Measurements from ENCODE around the gene TENT4B. TPM values are rescaled to one million over a fixed set of nuclear protein-coding genes. Genes with fewer than 3 reads are reported as not detected.

TENT4B gene
- total and polyA plus RNA-seq, 2 experiments from 2014 or later, result 7.7 to 14.8 TPM

GRCh38 chr16:50193594-50193993 is 40.5 kb downstream of the TENT4B start:
- Histone ChIP-seq H3K4me2 (no peak overlapping the region), H3K36me3 (replicated peaks; ENCODE audit: insufficient read depth, low read depth) (no peaks in the 10 kb centered on the region), H3K4me3 (no peak overlapping the region), H3K9me2 (replicated peaks; ENCODE audit: insufficient read depth) (no peaks in the 10 kb centered on the region), H3K4me1 (ENCODE audit: insufficient read depth) (peaks cover 4% of the 10 kb centered on the region), H4K20me1 (ENCODE audit: insufficient read depth, poor library complexity, severe bottlenecking) (peaks cover 23% of the 10 kb centered on the region), H3K27me3 (no peaks in the 10 kb centered on the region), H3K27ac (no peak overlapping the region), H2AFZ (no peak overlapping the region), H3K9me3 (ENCODE audit: low read depth) (no peaks in the 10 kb centered on the region), H3K79me2 (peaks cover 98% of the 10 kb centered on the region)
- TF ChIP-seq EZH2 (IDR thresholded peaks at IDR 0.05; ENCODE audit: borderline replicate concordance) (no peak), EZH2phosphoT487 (IDR thresholded peaks at IDR 0.05; ENCODE audit: low read depth, severe bottlenecking, unreplicated experiment) (no peak), CTCF (IDR thresholded peaks at IDR 0.05; ENCODE audit: poor library complexity) (no peak)
- WGBS (ENCODE audit: low lambda C conversion rate, missing lambda C conversion rate), result 88% methylated on average over 5 of the region's 5 CpGs
- DNase-seq (ENCODE audit: low spot score), result no peak

- Histone ChIP-seq H3K27ac (peak overlapping the region; percentile 41), H3K4me1 (ENCODE audit: insufficient read depth) (peaks cover 4% of the 10 kb centered on the region), H3K79me2 (peaks cover 98% of the 10 kb centered on the region), H3K4me3 (no peak overlapping the region), H2AFZ (no peak overlapping the region), H3K36me3 (replicated peaks; ENCODE audit: insufficient read depth, low read depth) (no peaks in the 10 kb centered on the region), H3K9me2 (replicated peaks; ENCODE audit: insufficient read depth) (no peaks in the 10 kb centered on the region), H3K27me3 (no peaks in the 10 kb centered on the region), H3K9me3 (ENCODE audit: low read depth) (no peaks in the 10 kb centered on the region), H4K20me1 (ENCODE audit: insufficient read depth, poor library complexity, severe bottlenecking) (peaks cover 14% of the 10 kb centered on the region), H3K4me2 (no peak overlapping the region)
- no peak for DNase-seq (ENCODE audit: low spot score)
- no peak for TF ChIP-seq EZH2phosphoT487 (IDR thresholded peaks at IDR 0.05; ENCODE audit: low read depth, severe bottlenecking, unreplicated experiment)
- no peak for TF ChIP-seq CTCF (IDR thresholded peaks at IDR 0.05; ENCODE audit: poor library complexity)
- TF ChIP-seq EZH2 (IDR thresholded peaks at IDR 0.05; ENCODE audit: borderline replicate concordance), result no peak
- WGBS (ENCODE audit: low lambda C conversion rate, missing lambda C conversion rate), result 66% methylated on average over 2 of the region's 2 CpGs
These were observed 42.2 kb downstream of the TENT4B start for GRCh38 chr16:50195276-50195675.

GRCh38 chr16:50195756-50196155 is 42.6 kb downstream of the TENT4B start:
- Histone ChIP-seq H2AFZ (no peak overlapping the region), H3K4me1 (ENCODE audit: insufficient read depth) (peaks cover 4% of the 10 kb centered on the region), H3K4me3 (no peak overlapping the region), H3K36me3 (replicated peaks; ENCODE audit: insufficient read depth, low read depth) (no peaks in the 10 kb centered on the region), H3K27me3 (no peaks in the 10 kb centered on the region), H3K4me2 (no peak overlapping the region), H3K9me2 (replicated peaks; ENCODE audit: insufficient read depth) (no peaks in the 10 kb centered on the region), H3K9me3 (ENCODE audit: low read depth) (no peaks in the 10 kb centered on the region), H3K27ac (no peak overlapping the region), H3K79me2 (peaks cover 98% of the 10 kb centered on the region), H4K20me1 (ENCODE audit: insufficient read depth, poor library complexity, severe bottlenecking) (peaks cover 12% of the 10 kb centered on the region)
- WGBS (ENCODE audit: low lambda C conversion rate, missing lambda C conversion rate), result 90% methylated on average over 1 of the region's 1 CpG
- DNase-seq (ENCODE audit: low spot score), result no peak
- TF ChIP-seq CTCF (IDR thresholded peaks at IDR 0.05; ENCODE audit: poor library complexity) (no peak), EZH2phosphoT487 (IDR thresholded peaks at IDR 0.05; ENCODE audit: low read depth, severe bottlenecking, unreplicated experiment) (no peak), EZH2 (IDR thresholded peaks at IDR 0.05; ENCODE audit: borderline replicate concordance) (no peak)

- H2AFZ ChIP-seq, result no peak overlapping the region
- H3K4me3 ChIP-seq, result no peak overlapping the region
- H4K20me1 ChIP-seq (ENCODE audit: insufficient read depth, poor library complexity, severe bottlenecking), result peaks cover 3% of the 10 kb centered on the region
- no peaks in the 10 kb centered on the region for H3K36me3 ChIP-seq (replicated peaks; ENCODE audit: insufficient read depth, low read depth)
- no peak overlapping the region for H3K4me2 ChIP-seq
- peaks cover 98% of the 10 kb centered on the region for H3K79me2 ChIP-seq
- H3K27ac ChIP-seq, result no peak overlapping the region
- no peaks in the 10 kb centered on the region for H3K9me3 ChIP-seq (ENCODE audit: low read depth)
- DNase-seq (ENCODE audit: low spot score), result no peak
- H3K9me2 ChIP-seq (replicated peaks; ENCODE audit: insufficient read depth), result no peaks in the 10 kb centered on the region
- H3K27me3 ChIP-seq, result no peaks in the 10 kb centered on the region
- peaks cover 9% of the 10 kb centered on the region for H3K4me1 ChIP-seq (ENCODE audit: insufficient read depth)
- WGBS (ENCODE audit: low lambda C conversion rate, missing lambda C conversion rate), result 95% methylated on average over 7 of the region's 7 CpGs
- TF ChIP-seq CTCF (IDR thresholded peaks at IDR 0.05; ENCODE audit: poor library complexity) (no peak), EZH2phosphoT487 (IDR thresholded peaks at IDR 0.05; ENCODE audit: low read depth, severe bottlenecking, unreplicated experiment) (no peak), EZH2 (IDR thresholded peaks at IDR 0.05; ENCODE audit: borderline replicate concordance) (no peak)
These were observed 44.5 kb downstream of the TENT4B start for GRCh38 chr16:50197582-50197981.

All from hepatocyte (in vitro differentiated cells).